Progenitor cell of endocrine pancreas (in vitro differentiated cells): ENCODE measurements around the gene ITGB6. TPM values are rescaled to one million over a fixed set of nuclear protein-coding genes. Genes with fewer than 3 reads are reported as not detected.

Source experiments
- DNase-seq: peaks from one replicate; pipeline ENCODE4 v3.0.0; 2021; ENCODE audit warnings: low spot score; ENCODE audit not compliant: unreplicated experiment
- H3K27ac Mint-ChIP-seq: 2 replicates; pipeline ENCODE4 v1.8.0; 2021; ENCODE audit warnings: mild to moderate bottlenecking, moderate library complexity, mixed read lengths
- H3K27me3 Mint-ChIP-seq: 2 replicates; pipeline ENCODE4 v1.8.0; 2021; ENCODE audit warnings: mixed read lengths
- H3K36me3 Mint-ChIP-seq: 2 replicates; pipeline ENCODE4 v1.8.0; 2022; ENCODE audit warnings: mixed read lengths; ENCODE audit not compliant: insufficient read depth
- H3K4me1 Mint-ChIP-seq: 2 replicates; pipeline ENCODE4 v1.8.0; 2021; ENCODE audit warnings: low read depth, mixed read lengths
- H3K4me3 Mint-ChIP-seq: 2 replicates; pipeline ENCODE4 v1.8.0; 2021; ENCODE audit warnings: low read depth, mild to moderate bottlenecking, moderate library complexity, mixed read lengths
- H3K9me3 Mint-ChIP-seq: 2 replicates; pipeline ENCODE4 v1.8.0; 2021; ENCODE audit warnings: low read depth, mixed read lengths
- total RNA-seq: library from RNA; stranded (reverse); gene quantifications from 2 replicates; pipeline ENCODE4 v1.2.1, GENCODE V29; 2021
- TF ChIP-seq, protein P1 (sequence below): fragments of 200-600 bp; sonication (generic); IDR thresholded peaks from one replicate; pipeline ENCODE4 v1.5.0; 2021; ENCODE audit warnings: antibody characterized with exemption, mild to moderate bottlenecking; ENCODE audit not compliant: unreplicated experiment

ITGB6 gene
- total RNA-seq, 1 donor from 2014 or later = 6.7 TPM

DNA sequence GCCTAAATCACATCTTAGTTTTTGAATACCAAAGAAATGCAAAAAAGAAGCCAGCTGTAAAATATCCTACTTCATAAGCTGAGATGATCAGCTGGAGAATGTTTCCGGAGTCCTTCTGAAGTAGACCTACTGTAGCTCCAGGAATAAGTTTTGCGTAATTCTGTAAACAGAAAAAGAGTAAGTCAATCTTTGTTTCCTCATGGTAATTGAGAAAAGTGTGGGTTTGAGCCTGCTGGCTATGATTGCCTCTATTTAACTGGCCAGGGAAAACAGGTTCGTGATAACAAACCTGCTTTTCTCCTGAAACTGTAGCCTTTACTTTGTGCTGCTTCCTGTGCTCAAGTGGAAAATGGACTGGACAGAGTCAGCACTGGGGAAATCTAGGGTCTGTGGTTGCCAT lies 58.2 kb downstream of the ITGB6 start:
- Mint-ChIP-seq H3K36me3 (peaks cover 1% of the 10 kb centered on the region), H3K9me3 (no peaks in the 10 kb centered on the region), H3K4me1 (peaks cover 2% of the 10 kb centered on the region), H3K27me3 (peaks cover 4% of the 10 kb centered on the region), H3K4me3 (no peak overlapping the region), H3K27ac (no peak overlapping the region)
- no peak for DNase-seq
- TF ChIP-seq, protein P1, sequence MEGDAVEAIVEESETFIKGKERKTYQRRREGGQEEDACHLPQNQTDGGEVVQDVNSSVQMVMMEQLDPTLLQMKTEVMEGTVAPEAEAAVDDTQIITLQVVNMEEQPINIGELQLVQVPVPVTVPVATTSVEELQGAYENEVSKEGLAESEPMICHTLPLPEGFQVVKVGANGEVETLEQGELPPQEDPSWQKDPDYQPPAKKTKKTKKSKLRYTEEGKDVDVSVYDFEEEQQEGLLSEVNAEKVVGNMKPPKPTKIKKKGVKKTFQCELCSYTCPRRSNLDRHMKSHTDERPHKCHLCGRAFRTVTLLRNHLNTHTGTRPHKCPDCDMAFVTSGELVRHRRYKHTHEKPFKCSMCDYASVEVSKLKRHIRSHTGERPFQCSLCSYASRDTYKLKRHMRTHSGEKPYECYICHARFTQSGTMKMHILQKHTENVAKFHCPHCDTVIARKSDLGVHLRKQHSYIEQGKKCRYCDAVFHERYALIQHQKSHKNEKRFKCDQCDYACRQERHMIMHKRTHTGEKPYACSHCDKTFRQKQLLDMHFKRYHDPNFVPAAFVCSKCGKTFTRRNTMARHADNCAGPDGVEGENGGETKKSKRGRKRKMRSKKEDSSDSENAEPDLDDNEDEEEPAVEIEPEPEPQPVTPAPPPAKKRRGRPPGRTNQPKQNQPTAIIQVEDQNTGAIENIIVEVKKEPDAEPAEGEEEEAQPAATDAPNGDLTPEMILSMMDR = no peak

DNA sequence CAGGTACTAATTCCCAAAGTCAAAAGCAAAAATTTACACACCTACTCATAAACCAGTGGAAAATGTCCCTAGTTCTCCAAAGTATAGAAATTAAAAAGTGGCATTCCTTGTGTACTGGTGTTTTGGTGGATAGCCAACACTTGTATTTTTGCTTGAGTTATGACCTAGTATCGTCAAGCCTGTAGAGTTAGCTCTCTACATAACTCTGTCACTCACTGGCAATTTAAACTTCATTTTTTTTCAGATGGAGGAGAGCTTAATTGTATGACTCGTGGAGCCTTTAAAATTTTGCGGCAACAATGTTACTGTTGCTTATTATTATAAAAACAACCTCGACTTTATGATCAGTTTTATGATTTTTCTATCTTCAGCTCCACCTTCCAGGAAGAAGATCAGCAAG lies 58.7 kb downstream of the ITGB6 start:
- TF ChIP-seq, protein P1 = no peak
- Mint-ChIP-seq H3K27ac (no peak overlapping the region), H3K4me3 (no peak overlapping the region), H3K4me1 (peaks cover 2% of the 10 kb centered on the region), H3K9me3 (no peaks in the 10 kb centered on the region), H3K36me3 (peaks cover 1% of the 10 kb centered on the region), H3K27me3 (peaks cover 4% of the 10 kb centered on the region)
- no peak for DNase-seq

DNA sequence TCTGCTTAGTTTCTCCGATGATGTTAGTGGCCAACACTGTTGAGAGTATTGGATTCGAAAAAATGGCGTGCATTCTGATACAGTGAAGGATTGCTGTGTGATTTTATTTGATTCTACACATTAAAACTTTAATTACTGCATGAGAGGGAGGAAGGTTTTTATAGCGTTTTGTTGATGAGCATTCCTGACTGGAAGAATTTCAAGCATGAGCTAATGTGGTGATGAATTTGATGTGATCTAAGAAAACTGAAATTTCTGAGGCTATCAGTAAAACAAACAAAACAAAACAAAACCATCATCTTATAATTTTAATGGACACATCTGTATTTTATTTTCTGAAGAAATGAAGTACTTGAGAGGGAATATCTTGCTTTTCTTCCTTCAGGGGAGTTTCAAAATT lies 59.6 kb downstream of the ITGB6 start:
- Mint-ChIP-seq H3K4me1 (peaks cover 2% of the 10 kb centered on the region), H3K36me3 (peaks cover 1% of the 10 kb centered on the region), H3K27me3 (peaks cover 4% of the 10 kb centered on the region), H3K4me3 (no peak overlapping the region), H3K27ac (no peak overlapping the region), H3K9me3 (no peaks in the 10 kb centered on the region)
- no peak for DNase-seq
- TF ChIP-seq, protein P1 = no peak

DNA sequence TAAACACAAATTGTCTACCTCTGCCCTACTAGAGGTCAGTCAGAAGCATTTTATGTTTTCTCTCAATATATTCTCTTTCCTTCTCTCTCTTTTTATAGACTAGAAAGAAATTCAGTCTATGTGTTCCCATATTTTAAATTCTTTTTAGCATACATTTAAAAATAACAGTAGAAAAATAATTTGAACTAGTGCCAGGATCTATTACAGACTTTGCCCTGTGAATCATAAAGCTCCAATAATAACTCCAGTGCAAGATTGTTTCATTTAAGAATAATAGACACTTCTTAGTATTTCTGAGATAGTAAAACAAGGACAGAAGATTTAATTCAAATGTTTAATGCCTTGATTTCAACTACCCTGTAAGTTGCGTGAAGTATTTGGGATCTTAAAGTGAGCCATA lies 60.1 kb downstream of the ITGB6 start:
- Mint-ChIP-seq H3K27me3 (no peaks in the 10 kb centered on the region), H3K36me3 (peaks cover 1% of the 10 kb centered on the region), H3K9me3 (no peaks in the 10 kb centered on the region), H3K4me3 (no peak overlapping the region), H3K27ac (no peak overlapping the region), H3K4me1 (peaks cover 2% of the 10 kb centered on the region)
- no peak for DNase-seq
- TF ChIP-seq, protein P1 = no peak

DNA sequence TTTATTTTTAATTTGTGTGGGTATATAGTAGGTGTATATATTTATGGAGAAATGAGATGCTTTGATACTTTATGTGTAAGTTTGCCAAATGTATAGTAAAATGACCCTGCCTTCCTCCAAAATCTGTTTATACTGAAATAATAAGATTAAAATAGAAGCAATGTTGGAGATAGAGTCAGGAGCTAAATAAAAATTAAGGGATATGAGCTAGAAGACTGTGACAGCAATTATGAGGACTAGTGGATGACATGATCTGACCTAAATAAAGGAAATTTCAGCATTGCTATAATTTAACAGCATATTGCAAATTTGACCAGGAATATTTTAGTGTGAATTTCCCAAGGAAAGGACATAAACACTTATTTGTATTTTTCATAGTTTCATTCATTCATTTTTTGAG lies 60.7 kb downstream of the ITGB6 start:
- no peaks in the 10 kb centered on the region for H3K27me3 Mint-ChIP-seq
- peaks cover 2% of the 10 kb centered on the region for H3K4me1 Mint-ChIP-seq
- no peak overlapping the region for H3K4me3 Mint-ChIP-seq
- no peaks in the 10 kb centered on the region for H3K9me3 Mint-ChIP-seq
- no peak overlapping the region for H3K27ac Mint-ChIP-seq
- peaks cover 1% of the 10 kb centered on the region for H3K36me3 Mint-ChIP-seq
- TF ChIP-seq, protein P1 = no peak
- DNase-seq = no peak
